Measurements from ENCODE around the gene SEC61A2.
"Not testable (repeated sequence)": the region's sequence is repeated elsewhere in the genome, so short reads cannot be mapped to it uniquely, and the experiment has no call there.

Gene SEC61A2

GRCh38 chr10:12162927-12163326 lies 33.5 kb downstream of the SEC61A2 start:
- no peak for DNase-seq

GRCh38 chr10:12164085-12164484 lies 34.6 kb downstream of the SEC61A2 start:
- no peak for DNase-seq

GRCh38 chr10:12165036-12165435 lies 35.6 kb downstream of the SEC61A2 start:
- DNase-seq, result no peak

- DNase-seq, result no peak
Measured at GRCh38 chr10:12165999-12166775, 36.7 kb downstream of the SEC61A2 start.

DNA sequence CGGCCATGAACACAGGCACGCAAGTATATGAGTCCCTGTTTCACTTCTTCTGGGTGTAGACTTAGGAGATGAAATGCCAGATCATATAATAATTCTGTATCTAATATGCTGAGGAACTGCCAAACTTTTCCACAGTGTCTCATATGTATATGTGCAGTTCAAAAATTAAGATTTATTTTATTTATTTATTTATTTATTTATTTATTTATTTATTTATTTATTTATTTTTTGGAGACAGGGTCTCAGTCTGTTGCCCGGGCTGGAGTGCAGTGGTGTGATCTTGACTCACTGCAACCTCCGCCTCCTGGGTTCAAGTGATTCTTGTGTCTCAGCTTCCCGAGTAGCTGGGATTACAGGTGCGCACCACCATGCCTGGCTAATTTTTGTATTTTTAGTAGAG lies 42.0 kb downstream of the SEC61A2 start:
- not testable (repeated sequence) for DNase-seq

DNA sequence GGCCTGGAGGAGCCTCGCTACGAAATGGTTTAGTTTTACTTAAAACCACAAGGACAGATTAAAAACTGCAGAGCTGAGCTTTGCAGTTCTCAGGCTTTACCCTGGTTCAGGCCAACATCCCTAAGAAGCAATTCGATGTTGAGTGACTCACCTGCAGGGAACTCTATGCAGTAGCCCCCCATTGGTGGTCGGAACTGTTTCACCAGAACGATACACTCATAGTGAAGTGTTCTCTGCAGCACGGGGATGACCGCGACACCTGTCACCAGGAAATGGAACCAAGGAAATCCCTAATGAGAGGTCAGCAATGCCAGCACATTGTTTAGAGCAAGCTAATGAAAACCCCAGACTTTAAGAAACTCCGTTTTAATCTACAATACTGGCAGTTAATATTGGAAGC lies 48.2 kb downstream of the SEC61A2 start:
- DNase-seq, result no peak

- no peak for DNase-seq
Measured at GRCh38 chr10:12179606-12180170, 50.2 kb downstream of the SEC61A2 start.

DNA sequence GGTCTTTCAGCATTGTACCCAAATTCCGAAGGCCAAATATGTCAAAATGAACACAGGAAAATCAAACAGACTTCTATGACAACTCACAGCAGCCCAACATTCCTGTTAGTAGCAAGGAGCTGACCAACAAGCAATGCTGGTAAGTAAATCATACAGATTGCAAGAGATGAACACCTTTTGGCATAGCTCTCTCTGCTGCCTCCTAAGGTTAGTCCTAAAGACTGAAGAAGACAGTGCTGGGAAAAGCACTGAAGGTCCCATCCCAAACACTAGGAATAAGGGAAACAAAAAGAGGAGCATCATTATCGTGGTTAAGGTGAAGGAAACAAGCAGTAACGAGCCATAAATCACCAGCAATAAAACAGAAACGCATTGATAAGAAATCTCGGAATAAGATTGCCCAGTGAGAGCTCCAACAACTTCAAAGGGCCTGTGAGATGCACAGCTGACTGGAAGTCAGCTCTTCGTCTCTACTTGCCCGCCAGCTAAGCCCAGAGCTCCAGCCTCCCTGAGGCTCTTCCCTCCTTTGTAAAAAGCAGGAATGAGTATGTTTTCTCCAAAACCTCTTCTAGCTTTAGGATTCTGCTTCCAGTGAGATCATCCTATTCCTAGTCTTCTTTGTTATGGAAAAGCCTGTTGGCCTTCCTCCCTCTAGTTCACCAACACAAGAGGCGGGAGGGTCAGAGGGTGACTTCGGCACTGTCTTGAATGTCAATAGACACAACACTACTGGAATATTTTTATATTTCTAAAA lies 50.9 kb downstream of the SEC61A2 start:
- no peak for DNase-seq

- no peak for DNase-seq
Measured at GRCh38 chr10:12181065-12181775, 51.7 kb downstream of the SEC61A2 start.

GRCh38 chr10:12184165-12184564 lies 54.7 kb downstream of the SEC61A2 start:
- no peak for DNase-seq

DNA sequence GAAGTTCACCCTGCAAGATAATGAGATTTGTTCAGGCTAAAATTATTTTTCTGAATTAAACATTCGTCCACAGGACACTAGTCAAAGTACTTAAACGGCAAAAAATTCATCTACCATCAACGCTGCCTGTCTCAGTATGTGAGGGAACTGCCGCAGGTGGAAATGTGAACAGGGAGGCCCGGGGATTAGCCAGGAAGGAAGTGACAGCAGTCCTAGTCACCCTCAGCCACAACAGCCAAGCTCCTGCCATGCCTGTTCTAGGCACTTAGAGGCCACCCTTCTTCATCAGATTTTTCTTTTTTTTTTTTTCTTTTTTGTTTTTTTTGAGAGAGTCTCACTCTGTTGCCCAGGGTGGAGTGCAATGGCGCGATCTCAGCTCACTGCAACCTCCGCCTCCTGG lies 56.8 kb downstream of the SEC61A2 start:
- no peak for DNase-seq

- no peak for DNase-seq
Measured at GRCh38 chr10:12187321-12187905, 57.9 kb downstream of the SEC61A2 start.

GRCh38 chr10:12188656-12189055 lies 59.2 kb downstream of the SEC61A2 start:
- DNase-seq, result no peak

- DNase-seq, result no peak
Measured at GRCh38 chr10:12189426-12189825, 59.9 kb downstream of the SEC61A2 start.

DNA sequence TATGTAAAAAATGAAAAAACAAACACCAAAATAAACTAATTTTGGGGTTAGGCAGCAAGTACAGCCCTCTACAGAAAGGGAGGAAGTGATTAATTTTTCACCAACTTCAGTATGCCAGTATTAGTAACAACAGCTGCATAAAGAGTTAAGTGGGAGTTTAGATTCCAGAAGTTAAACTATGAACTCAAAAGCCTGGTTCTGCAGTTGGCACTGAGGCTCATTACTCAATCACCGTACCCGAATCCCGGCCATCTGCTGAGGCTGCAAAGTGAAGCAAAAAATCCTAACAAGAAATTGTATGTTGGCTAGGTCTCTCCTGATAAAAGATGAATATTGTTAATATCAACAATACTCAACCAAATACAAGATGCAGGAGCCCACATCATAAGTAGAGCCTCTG lies 62.2 kb downstream of the SEC61A2 start:
- no peak for DNase-seq

DNA sequence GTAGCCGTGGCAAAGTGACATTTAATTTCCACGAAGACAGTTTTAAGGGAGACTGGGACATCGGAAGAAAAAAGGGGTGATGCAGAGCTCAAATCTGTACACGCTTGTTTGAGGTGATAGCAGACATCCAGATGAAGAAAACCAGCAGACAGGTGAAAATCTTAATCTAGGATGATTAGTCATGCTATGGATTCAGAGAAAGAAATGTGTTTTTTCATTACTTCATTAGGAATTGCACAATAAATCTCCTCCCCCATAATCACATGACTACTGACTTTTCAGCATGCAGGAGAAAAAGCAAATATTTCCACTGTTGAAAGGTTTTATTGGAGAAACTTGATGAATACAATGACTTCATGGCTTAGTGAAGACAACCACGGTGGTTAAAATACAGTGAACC lies 63.7 kb downstream of the SEC61A2 start:
- DNase-seq, result no peak

DNA sequence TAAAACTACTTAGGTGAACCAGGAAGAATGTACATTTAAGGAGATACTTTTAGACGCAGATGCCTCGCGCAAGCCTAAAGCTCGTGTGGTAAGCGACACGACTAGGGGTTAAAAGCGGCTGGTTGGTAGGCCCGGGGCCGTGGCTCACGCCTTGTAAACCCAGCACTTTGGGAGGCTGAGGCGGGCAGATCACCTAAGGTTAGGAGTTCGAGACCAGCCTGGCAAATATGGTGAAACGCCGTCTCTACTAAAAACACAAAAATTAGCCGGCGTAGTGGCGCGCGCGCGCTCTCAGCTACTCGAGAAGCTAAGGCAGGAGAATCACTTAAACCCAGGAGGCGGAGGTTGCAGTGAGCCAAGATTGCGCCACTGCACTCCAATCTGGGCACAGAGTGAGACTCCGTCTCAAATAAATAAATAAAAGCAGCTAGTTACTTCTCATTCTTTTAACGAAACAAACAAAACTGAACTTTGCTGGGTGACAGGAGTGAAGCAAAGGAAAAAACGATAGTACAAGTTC lies 65.3 kb downstream of the SEC61A2 start:
- no peak for DNase-seq

DNA sequence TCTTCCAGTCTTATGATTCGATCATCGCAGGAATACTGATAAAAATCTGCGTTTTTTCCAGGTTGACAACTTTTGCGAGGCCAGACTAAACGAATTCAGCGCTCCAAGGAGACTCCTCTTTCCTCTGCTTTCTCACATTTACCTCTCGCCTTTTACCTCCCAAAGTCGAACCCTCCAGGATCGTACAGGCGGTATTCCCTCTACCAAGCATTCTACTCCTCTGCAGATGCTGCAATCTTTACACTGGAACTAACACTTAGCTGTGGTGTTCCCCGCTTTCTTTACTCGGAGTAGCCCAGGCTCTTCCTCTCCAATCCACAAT lies 65.8 kb downstream of the SEC61A2 start:
- DNase-seq, result no peak

DNA sequence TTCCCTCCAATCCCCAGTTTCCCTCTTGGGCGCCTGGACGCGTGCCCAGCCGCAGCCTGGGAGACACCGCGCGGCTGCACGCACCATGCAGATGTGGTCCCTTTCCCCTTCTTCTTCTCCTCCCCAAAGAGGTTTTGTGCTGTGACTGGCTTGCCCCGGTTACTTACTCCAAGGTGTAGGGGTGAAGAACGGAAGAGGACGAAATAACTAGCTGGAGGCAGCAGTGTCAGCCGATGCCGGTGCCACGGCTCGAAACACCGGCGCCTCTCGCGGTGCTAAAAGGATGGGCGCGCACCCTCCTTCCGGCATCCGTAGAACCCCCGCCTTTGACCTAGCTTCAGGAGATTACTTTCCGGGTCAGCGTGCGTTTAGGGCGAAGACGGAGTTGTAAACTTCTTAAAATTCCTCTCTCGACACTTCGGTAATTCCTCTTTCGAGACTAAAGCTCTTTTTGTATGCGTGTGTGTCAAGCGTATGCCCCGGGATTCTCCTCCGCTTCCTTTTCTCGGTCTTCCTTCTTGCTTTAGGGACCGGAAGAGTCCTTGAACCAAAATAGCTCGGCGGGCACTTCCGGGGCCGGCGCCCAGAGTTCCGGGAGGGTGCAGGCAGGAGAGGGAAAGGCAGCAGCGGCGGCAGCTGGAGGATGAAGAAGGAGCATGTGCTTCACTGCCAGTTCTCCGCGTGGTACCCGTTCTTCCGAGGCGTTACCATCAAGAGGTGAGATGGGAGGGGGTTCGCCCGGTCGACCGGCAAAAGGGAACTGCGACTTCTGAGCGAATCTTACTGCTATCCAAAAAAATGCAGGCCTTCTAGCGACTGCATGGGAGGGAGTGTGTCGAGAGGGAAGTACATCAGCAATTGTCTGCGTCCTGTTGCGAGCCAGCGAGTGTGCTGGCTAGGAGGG lies 66.4 kb downstream of the SEC61A2 start, which contains the start of the genes CDC123 and NUDT5:
Gene CDC123, plus strand, starts transcription at position 586 of the 904 bp plus-strand sequence. Its CDS starts 58 bp downstream, at position 644.
Gene NUDT5, minus strand, starts transcription at position 289 of the 904 bp plus-strand sequence. CDS start 9,600 bp downstream, outside the sequence.
- DNase-seq, result peak; percentile 66

DNA sequence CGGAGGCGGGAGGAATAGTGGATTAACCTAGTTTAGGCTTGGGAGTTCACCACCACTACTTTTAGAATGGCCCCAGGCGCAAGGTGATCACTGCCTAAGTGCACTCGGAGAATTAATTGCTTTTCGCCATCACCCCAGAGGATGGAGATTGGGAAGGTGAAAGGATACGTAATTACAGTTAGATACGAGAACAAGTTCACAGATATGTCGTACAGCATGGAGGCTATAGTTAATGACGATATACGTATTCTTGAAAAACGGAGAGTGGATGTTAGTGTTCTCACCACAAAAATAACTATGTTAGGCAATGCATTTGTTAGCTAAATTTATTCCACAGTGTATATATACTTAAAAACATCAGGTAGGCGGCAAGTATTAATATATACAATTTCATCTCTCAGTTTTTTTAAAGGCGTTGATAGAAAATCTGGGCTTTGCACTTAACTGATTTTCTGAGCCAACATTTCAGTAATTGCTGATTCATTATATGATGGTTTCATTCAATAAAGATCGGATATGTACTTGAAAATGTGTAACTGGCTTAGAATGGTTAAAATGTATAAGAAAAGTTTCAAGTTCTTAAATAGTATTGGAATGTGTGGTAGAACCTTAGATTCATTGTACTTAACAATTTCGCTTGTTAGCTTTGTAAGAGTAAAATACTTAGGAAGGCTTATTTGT lies 67.2 kb downstream of the SEC61A2 start:
- DNase-seq, result peak; percentile 34

- DNase-seq, result no peak
Measured at GRCh38 chr10:12198156-12198555, 68.7 kb downstream of the SEC61A2 start.

Data from DMS79 (cell line).